MM.1S (cell line): Measurements from ENCODE around the gene CMTM7.

Experiments
- DNase-seq: peaks from one replicate; pipeline ENCODE4 v3.0.0-alpha.2; 2015
- H2AFZ ChIP-seq: fragments of 300-600 bp; sonication (generic); 2 replicates; pipeline ENCODE4 v1.6.0; 2016; ENCODE audit warnings: antibody characterized with exemption, low read length
- H3F3A ChIP-seq: fragments of 300-600 bp; sonication (generic); 2 replicates; pipeline ENCODE4 v1.6.1; 2016; ENCODE audit warnings: mild to moderate bottlenecking, antibody characterized with exemption, low read length, moderate library complexity, mixed read lengths; ENCODE audit not compliant: insufficient read depth
- H3K27ac ChIP-seq: fragments of 300-600 bp; sonication (generic); 2 replicates; pipeline ENCODE4 v1.5.1; 2016; ENCODE audit warnings: mild to moderate bottlenecking, low read length
- H3K27me3 ChIP-seq: fragments of 300-600 bp; sonication (generic); replicated peaks from 2 replicates; pipeline ENCODE4 v1.6.0; 2016; ENCODE audit warnings: low read length; ENCODE audit not compliant: insufficient read depth
- H3K36me3 ChIP-seq: fragments of 300-600 bp; sonication (generic); replicated peaks from 2 replicates; pipeline ENCODE4 v1.6.1; 2016; ENCODE audit warnings: mild to moderate bottlenecking, low read length, mixed read lengths; ENCODE audit not compliant: insufficient read depth
- H3K4me1 ChIP-seq: fragments of 300-600 bp; sonication (generic); 2 replicates; pipeline ENCODE4 v1.6.1; 2016; ENCODE audit warnings: low read length, mixed read lengths
- H3K4me2 ChIP-seq: fragments of 300-600 bp; sonication (generic); 2 replicates; pipeline ENCODE4 v1.6.0; 2016; ENCODE audit warnings: low read depth, low read length
- H3K4me3 ChIP-seq: fragments of 300-600 bp; sonication (generic); 2 replicates; pipeline ENCODE4 v1.5.1; 2016; ENCODE audit warnings: low read length, mixed read lengths
- H3K79me2 ChIP-seq: fragments of 300-600 bp; sonication (generic); 2 replicates; pipeline ENCODE4 v1.6.1; 2016; ENCODE audit warnings: mixed run types, low read length, mixed read lengths
- H3K9ac ChIP-seq: fragments of 300-600 bp; sonication (generic); 2 replicates; pipeline ENCODE4 v1.6.1; 2016; ENCODE audit warnings: low read length, mixed read lengths
- H3K9me2 ChIP-seq: fragments of 300-600 bp; sonication (generic); replicated peaks from 2 replicates; pipeline ENCODE4 v1.6.1; 2016; ENCODE audit warnings: mild to moderate bottlenecking, low read length, mixed read lengths; ENCODE audit not compliant: insufficient read depth
- H3K9me3 ChIP-seq: fragments of 300-600 bp; sonication (generic); replicated peaks from 2 replicates; pipeline ENCODE4 v1.6.1; 2016; ENCODE audit warnings: mild to moderate bottlenecking, low read length, mixed read lengths; ENCODE audit not compliant: insufficient read depth
- H4K20me1 ChIP-seq: fragments of 300-600 bp; sonication (generic); 2 replicates; pipeline ENCODE4 v1.6.1; 2016; ENCODE audit warnings: mild to moderate bottlenecking, low read length, moderate library complexity, mixed read lengths; ENCODE audit not compliant: insufficient read depth
- CTCF ChIP-seq: fragments of 300-600 bp; sonication (generic); IDR thresholded peaks from 2 replicates; pipeline ENCODE4 v1.5.1; 2016; ENCODE audit warnings: antibody characterized with exemption, low read length, mixed read lengths
- EZH2 ChIP-seq: fragments of 300-600 bp; sonication (generic); optimal IDR thresholded peaks from 2 replicates; pipeline ENCODE3; 2017; ENCODE audit warnings: low read depth, mild to moderate bottlenecking, antibody characterized with exemption, low read length, mixed read lengths
- EZH2phosphoT487 ChIP-seq: fragments of 300-600 bp; sonication (generic); IDR thresholded peaks from 2 replicates; pipeline ENCODE4 v1.6.1; 2018; ENCODE audit warnings: antibody characterized with exemption, low read length

CMTM7 gene

GRCh38 chr3:32366638-32367397, 24.8 kb upstream of the CMTM7 start:
- Histone ChIP-seq H3K79me2 (no peaks in the 10 kb centered on the region), H3K4me2 (peak overlapping the region; percentile 13; the same call in 1 of the 2 replicates), H3K4me3 (no peak overlapping the region), H3K27me3 (no peaks in the 10 kb centered on the region), H3K4me1 (peaks cover 19% of the 10 kb centered on the region), H3K9ac (no peak overlapping the region), H3F3A (no peaks in the 10 kb centered on the region), H3K9me3 (no peaks in the 10 kb centered on the region), H3K36me3 (no peaks in the 10 kb centered on the region), H2AFZ (no peak overlapping the region), H3K27ac (peak overlapping the region; percentile 31; the same call in 1 of the 2 replicates), H3K9me2 (no peaks in the 10 kb centered on the region), H4K20me1 (no peaks in the 10 kb centered on the region)
- no peak for TF ChIP-seq CTCF
- no peak for TF ChIP-seq EZH2
- no peak for TF ChIP-seq EZH2phosphoT487
- DNase-seq, result peak; percentile 24

GRCh38 chr3:32367442-32367841, 24.2 kb upstream of the CMTM7 start:
- H4K20me1 ChIP-seq, result no peaks in the 10 kb centered on the region
- no peak overlapping the region for H3K4me3 ChIP-seq
- peak overlapping the region; percentile 31; the same call in 1 of the 2 replicates for H3K27ac ChIP-seq
- H3K79me2 ChIP-seq, result no peaks in the 10 kb centered on the region
- H3K36me3 ChIP-seq, result no peaks in the 10 kb centered on the region
- H2AFZ ChIP-seq, result no peak overlapping the region
- no peaks in the 10 kb centered on the region for H3K9me3 ChIP-seq
- DNase-seq, result no peak
- H3K4me2 ChIP-seq, result peak overlapping the region; percentile 13; the same call in 1 of the 2 replicates
- H3K9me2 ChIP-seq, result no peaks in the 10 kb centered on the region
- H3K9ac ChIP-seq, result no peak overlapping the region
- H3F3A ChIP-seq, result no peaks in the 10 kb centered on the region
- peaks cover 19% of the 10 kb centered on the region for H3K4me1 ChIP-seq
- TF ChIP-seq CTCF (no peak), EZH2 (no peak), EZH2phosphoT487 (no peak)
- no peaks in the 10 kb centered on the region for H3K27me3 ChIP-seq

GRCh38 chr3:32371461-32372212, 20.0 kb upstream of the CMTM7 start:
- Histone ChIP-seq H3K4me1 (peaks cover 13% of the 10 kb centered on the region), H3K4me3 (no peak overlapping the region)

More at GRCh38 chr3:32371461-32372212, 20.0 kb upstream of the CMTM7 start:
- Histone ChIP-seq H3F3A (no peaks in the 10 kb centered on the region), H3K79me2 (no peaks in the 10 kb centered on the region), H2AFZ (no peak overlapping the region), H3K9ac (no peak overlapping the region), H3K9me3 (no peaks in the 10 kb centered on the region), H3K9me2 (no peaks in the 10 kb centered on the region), H4K20me1 (no peaks in the 10 kb centered on the region), H3K27me3 (no peaks in the 10 kb centered on the region), H3K27ac (no peak overlapping the region), H3K36me3 (no peaks in the 10 kb centered on the region), H3K4me2 (no peak overlapping the region)
- TF ChIP-seq EZH2, result no peak
- TF ChIP-seq EZH2phosphoT487, result no peak
- TF ChIP-seq CTCF, result no peak
- no peak for DNase-seq
